Heart left ventricle (tissue), 13 donors: ENCODE results near the gene PFN2.
"Not testable (repeated sequence)": the region's sequence is repeated elsewhere in the genome, so short reads cannot be mapped to it uniquely, and the experiment has no call there.

Experiments used
- POLR2A ChIP-seq, 2 donors: fragments of 450-650 bp; IDR thresholded peaks; one replicate each; pipeline ENCODE4 v1.6.1; 2017; ENCODE audit warnings: antibody characterized with exemption in 2 of 2, mild to moderate bottlenecking in 2 of 2, moderate library complexity in 2 of 2
- TF ChIP-seq, protein P1 (sequence below), 12 donors: fragments of 200-600 bp; sonication (generic) in 4 of 12; IDR thresholded peaks; one replicate each; pipeline versions ENCODE4 v1.5.0 to v1.8.0; 2018 to 2022; ENCODE audit warnings: antibody characterized with exemption in 12 of 12, mild to moderate bottlenecking in 5 of 12
- donor health status: ischemic (EF 13 %, LVEDD 7.1; RV severe dilation, severe dysfunction).
- donor health status: DM: no; HTN: yes; CAD: no.
- donor health status: DM: no; HTN: no; CAD: no.
- donor health status: ischemic (EF 25% LVEDD 6.9; RV normal size, moderate dysfunction).
- donor health status: ischemic (EF 25% LVEDD 5.7; RV mildly dilated, moderate dysfunction).
- donor health status: ischemic (EF 35%, LVEDD 5.7; RV mildly dilated, moderate dysfunction).
- donor health status: nonischemic (EF 11% LVEDD 7.7; RV severe dilation, severe dysfunction).
- donor health status: DM: yes; HTN: yes; CAD: no.
- donor health status: PGD.
- donor health status: ischemic (EF 29% LVEDD 5.4; RV normal size, mild dysfunction).
- donor health status: nonischemic (EF 23%, LVEDD 6.1; RV moderate dilation, normal function).

DNA sequence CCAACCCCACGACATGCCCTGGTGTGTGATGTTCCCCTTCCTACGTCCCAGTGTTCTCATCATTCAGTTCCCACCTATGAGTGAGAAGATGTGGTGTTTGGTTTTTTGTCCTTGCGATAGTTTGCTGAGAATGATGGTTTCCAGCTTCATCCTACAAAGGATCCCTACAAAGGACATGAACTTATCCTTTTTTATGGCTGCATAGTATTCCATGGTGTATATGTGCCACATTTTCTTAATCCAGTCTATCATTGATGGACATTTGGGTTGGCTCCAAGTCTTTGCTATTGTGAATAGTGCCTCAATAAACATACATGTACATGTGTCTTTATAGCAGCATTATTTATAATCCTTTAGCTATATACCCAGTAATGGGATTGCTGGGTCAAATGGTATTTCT, 26.7 kb downstream of the PFN2 start:
- TF ChIP-seq, protein P1, sequence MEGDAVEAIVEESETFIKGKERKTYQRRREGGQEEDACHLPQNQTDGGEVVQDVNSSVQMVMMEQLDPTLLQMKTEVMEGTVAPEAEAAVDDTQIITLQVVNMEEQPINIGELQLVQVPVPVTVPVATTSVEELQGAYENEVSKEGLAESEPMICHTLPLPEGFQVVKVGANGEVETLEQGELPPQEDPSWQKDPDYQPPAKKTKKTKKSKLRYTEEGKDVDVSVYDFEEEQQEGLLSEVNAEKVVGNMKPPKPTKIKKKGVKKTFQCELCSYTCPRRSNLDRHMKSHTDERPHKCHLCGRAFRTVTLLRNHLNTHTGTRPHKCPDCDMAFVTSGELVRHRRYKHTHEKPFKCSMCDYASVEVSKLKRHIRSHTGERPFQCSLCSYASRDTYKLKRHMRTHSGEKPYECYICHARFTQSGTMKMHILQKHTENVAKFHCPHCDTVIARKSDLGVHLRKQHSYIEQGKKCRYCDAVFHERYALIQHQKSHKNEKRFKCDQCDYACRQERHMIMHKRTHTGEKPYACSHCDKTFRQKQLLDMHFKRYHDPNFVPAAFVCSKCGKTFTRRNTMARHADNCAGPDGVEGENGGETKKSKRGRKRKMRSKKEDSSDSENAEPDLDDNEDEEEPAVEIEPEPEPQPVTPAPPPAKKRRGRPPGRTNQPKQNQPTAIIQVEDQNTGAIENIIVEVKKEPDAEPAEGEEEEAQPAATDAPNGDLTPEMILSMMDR (IDR thresholded peaks at IDR 0.05): not testable (repeated sequence)
- not testable (repeated sequence) for TF ChIP-seq POLR2A (IDR thresholded peaks at IDR 0.05)
